ENCODE measurements around the gene RIT2.

DNA sequence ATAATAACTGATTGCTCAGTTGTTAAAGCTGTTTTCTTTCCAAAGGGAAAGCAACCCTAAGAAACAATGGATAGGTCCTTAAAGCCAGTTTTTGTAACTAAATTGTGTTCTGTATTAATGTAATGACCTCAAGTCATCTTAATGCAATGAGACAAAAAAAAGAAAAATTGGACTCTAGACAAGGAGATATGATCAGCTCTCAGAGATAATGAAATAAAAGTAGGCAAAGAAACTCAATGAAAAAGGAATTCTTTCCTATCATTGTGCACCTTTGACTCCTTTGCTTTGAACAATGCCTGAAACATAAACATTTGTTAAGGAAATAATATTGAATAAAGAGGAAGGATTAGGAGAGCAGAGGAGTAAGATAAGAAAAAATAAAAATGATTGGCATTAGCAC, 86.1 kb downstream of the RIT2 start:
- TF ChIP-seq CTCF (IDR thresholded peaks at IDR 0.05) = no peak
- TF ChIP-seq POLR2A (IDR thresholded peaks at IDR 0.05) = no peak
- no peak for TF ChIP-seq POLR2AphosphoS5 (IDR thresholded peaks at IDR 0.05)
- no peak for TF ChIP-seq EP300 (IDR thresholded peaks at IDR 0.05)
